Left cardiac atrium (tissue), 4 donors: Measurements from ENCODE around the gene ANLN. TPM values are rescaled to one million over a fixed set of nuclear protein-coding genes. Genes with fewer than 3 reads are reported as not detected.

ENCODE experiments used
- ATAC-seq, 2 donors: fragments of 200-7000 bp; cut with Tn5 transposase; one replicate each; pipeline ENCODE4 v1.9.1; 2020; ENCODE audit warnings: mild to moderate bottlenecking in 2 of 2, moderate library complexity in 2 of 2
- DNase-seq: peaks from one replicate; pipeline ENCODE4 v3.0.0-alpha.2; 2020
- intact Hi-C, 2 donors: fragments of 100-400 bp; cut with DNase I; formaldehyde crosslinking; loops; one replicate each; pipeline versions ENCODE4 v1.14.1 to v1.15.1; 2022 to 2023
- long read RNA-seq: library from polyadenylated mRNA; unstranded; transcript quantifications from one replicate; pipeline ENCODE4 v2.0.0, GENCODE V29; 2021
- total RNA-seq, 2 donors: library from RNA; stranded (reverse); fragmentation: NEBNext Ultra II Directional; extraction: Animal tissue kit (Norgen Biotek cat#: 25700); gene quantifications; one replicate each; pipeline ENCODE4 v1.2.1, GENCODE V29; 2021
- donor health status: DM: no; HTN: yes; CAD: no.
- donor health status: DM: no; HTN: yes; CAD: no; lungs with severe emphysema.
- donor health status: DM: yes; HTN: yes; CAD: no.
- donor health status: Dilated cardiomyopathy.

ANLN gene, protein sequence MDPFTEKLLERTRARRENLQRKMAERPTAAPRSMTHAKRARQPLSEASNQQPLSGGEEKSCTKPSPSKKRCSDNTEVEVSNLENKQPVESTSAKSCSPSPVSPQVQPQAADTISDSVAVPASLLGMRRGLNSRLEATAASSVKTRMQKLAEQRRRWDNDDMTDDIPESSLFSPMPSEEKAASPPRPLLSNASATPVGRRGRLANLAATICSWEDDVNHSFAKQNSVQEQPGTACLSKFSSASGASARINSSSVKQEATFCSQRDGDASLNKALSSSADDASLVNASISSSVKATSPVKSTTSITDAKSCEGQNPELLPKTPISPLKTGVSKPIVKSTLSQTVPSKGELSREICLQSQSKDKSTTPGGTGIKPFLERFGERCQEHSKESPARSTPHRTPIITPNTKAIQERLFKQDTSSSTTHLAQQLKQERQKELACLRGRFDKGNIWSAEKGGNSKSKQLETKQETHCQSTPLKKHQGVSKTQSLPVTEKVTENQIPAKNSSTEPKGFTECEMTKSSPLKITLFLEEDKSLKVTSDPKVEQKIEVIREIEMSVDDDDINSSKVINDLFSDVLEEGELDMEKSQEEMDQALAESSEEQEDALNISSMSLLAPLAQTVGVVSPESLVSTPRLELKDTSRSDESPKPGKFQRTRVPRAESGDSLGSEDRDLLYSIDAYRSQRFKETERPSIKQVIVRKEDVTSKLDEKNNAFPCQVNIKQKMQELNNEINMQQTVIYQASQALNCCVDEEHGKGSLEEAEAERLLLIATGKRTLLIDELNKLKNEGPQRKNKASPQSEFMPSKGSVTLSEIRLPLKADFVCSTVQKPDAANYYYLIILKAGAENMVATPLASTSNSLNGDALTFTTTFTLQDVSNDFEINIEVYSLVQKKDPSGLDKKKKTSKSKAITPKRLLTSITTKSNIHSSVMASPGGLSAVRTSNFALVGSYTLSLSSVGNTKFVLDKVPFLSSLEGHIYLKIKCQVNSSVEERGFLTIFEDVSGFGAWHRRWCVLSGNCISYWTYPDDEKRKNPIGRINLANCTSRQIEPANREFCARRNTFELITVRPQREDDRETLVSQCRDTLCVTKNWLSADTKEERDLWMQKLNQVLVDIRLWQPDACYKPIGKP
- 1 to 10 TPM; 1.8 to 3.8 TPM for total RNA-seq
- long read RNA-seq: 0 reads

DNA sequence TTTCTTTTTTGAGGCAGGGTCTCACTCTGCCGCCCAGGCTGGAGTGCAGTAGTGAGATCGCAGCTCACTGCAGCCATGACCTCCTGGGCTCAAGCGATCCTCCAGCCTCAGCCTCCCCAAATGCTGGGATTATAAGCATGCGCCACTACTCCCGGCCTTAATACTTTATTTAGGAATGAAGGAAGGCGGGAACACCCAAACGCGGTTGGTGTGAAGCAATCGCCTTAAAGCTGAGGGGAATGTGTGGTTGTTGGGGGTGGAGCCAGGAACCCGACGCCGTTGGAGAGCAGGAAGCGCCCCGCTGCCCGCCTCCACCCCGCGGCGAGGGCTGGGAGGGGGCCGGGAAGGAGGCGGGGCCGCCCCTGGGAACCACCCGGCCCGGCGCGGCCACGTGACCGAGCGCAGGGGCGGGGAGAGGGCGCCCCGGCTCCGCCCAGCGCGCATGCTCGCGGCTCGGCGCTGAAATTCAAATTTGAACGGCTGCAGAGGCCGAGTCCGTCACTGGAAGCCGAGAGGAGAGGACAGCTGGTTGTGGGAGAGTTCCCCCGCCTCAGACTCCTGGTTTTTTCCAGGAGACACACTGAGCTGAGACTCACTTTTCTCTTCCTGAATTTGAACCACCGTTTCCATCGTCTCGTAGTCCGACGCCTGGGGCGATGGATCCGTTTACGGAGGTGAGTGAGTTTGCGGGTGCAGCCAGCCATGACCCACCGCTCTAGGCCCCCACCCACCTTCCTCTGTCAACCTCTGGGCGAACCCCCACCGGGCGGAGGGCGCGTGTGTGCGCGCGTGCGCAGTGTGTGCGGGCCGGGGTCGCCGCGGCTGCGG lies at the start of gene ANLN:
ANLN (plus strand) TSS at position 492 of the 828 bp plus-strand sequence; CDS start at position 657, 165 bp downstream.
- DNase-seq: peak; percentile 94
- ATAC-seq: peak; percentile 99 to 100
- intact Hi-C loops: no loop called here

DNA sequence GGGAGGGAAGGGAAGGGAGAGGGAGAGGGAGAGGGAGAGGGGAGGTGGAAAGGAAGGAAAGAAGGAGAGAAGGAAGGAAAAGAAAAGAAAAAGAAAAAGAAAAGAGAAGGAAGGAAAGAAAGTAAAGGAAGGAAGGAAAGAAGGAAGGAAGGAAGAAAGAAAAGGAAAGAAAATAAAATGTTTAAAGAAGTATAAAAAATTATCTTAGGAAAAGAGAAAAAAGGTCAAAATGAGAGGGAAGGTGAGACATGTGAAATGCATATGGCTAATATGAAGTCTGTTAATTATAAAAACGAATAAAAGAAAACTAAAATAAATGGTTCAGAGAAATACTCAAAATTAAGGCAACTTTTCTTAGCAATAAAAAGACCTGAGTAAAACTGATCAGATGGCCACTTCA lies 46.1 kb upstream of the ANLN start:
- ATAC-seq: no peak
- no peak for DNase-seq
- intact Hi-C loops: no loop called here

- ATAC-seq: no peak
- intact Hi-C loops: no loop called here
- DNase-seq: no peak
These were observed 45.0 kb upstream of the ANLN start for GRCh38 chr7:36344622-36345021.

DNA sequence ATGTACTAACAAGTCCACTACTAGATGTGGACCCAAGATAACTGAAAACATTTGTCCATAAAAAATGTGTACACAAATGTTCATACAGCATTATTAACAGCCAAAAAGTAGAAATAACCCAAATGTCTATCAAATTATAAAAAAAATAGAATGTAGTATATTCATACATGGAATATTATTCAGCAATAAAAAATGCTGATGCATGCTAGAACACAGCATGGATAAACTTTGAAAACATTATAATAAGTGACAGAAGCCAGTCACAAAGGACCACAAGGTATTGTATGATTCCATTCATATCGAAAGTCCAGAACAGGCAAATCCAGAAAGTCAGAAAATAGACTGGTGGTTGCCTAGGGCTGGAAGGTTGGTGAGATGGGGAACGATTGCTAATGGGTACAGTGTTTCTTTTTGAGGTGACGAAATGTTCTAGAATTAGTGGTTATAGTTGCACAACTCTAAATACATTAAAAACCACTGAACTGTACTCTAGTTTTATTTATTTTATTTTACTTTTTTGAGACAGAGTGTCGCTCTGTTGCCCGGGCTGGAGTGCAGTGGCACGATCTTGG lies 43.3 kb upstream of the ANLN start:
- ATAC-seq: no peak
- intact Hi-C loops: no loop called here

DNA sequence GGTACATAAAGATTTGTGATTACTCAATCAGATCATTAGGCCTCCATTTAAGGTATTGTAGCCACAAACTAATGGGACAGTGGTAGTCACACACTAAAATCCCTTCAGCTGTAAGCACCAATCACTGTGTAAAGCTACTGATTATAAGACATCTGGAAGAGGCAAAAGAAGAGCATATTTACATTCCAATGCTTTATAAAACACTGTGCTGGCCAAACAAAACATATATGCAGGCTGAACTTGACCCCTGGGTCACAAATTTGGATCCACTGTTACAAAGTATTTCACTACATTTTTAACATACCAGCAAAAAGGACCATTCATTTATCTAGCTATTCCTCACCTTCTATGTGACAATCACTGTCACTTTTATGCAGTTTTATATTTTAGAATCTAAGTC lies 41.4 kb upstream of the ANLN start:
- intact Hi-C loops: no loop called here
- ATAC-seq (no peak), DNase-seq (no peak)

More for the DNA sequence above, 43.3 kb upstream of the ANLN start:
- no peak for DNase-seq

GRCh38 chr7:36348771-36349170 lies 40.9 kb upstream of the ANLN start:
- ATAC-seq (no peak), DNase-seq (no peak)

GRCh38 chr7:36349626-36350025 lies 40.0 kb upstream of the ANLN start:
- no peak for DNase-seq
- ATAC-seq: no peak
- intact Hi-C loops: no loop called here

More at GRCh38 chr7:36348771-36349170, 40.9 kb upstream of the ANLN start:
- intact Hi-C loops: no loop called here

GRCh38 chr7:36355490-36355889 lies 34.2 kb upstream of the ANLN start:
- intact Hi-C loops: no loop called here
- ATAC-seq (no peak), DNase-seq (no peak)

DNA sequence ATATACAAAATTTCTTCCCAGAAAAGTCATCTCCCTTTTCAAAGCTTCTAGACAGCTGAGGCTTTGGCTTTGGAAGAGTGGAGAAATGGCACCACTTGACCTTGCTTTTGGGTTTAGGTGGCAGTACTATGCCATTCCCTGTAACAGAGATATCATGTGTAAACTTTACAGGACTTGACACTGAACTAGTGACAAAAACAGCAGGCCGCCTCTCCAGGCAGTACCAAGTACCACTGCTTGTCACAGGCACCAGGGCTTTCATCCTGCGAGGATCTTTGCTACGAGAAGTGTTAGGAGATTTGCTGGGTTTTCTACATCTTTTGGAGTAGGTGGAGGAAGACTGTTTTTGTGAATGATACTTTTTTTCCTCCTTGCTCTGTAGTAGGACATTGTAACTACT lies 32.6 kb upstream of the ANLN start:
- DNase-seq (no peak), ATAC-seq (peak in 1 of 2 donors; percentile 38)
- intact Hi-C loops: no loop called here

GRCh38 chr7:36358589-36358988 lies 31.1 kb upstream of the ANLN start:
- ATAC-seq (no peak), DNase-seq (no peak)
- intact Hi-C loops: no loop called here

GRCh38 chr7:36360244-36360643 lies 29.4 kb upstream of the ANLN start:
- intact Hi-C loops: no loop called here
- ATAC-seq (no peak), DNase-seq (no peak)

GRCh38 chr7:36361227-36361626 lies 28.4 kb upstream of the ANLN start:
- intact Hi-C loops: no loop called here
- no peak for DNase-seq
- ATAC-seq: no peak

- DNase-seq (no peak), ATAC-seq (no peak)
- intact Hi-C loops: no loop called here
These were observed 26.1 kb upstream of the ANLN start for GRCh38 chr7:36363515-36363914.

DNA sequence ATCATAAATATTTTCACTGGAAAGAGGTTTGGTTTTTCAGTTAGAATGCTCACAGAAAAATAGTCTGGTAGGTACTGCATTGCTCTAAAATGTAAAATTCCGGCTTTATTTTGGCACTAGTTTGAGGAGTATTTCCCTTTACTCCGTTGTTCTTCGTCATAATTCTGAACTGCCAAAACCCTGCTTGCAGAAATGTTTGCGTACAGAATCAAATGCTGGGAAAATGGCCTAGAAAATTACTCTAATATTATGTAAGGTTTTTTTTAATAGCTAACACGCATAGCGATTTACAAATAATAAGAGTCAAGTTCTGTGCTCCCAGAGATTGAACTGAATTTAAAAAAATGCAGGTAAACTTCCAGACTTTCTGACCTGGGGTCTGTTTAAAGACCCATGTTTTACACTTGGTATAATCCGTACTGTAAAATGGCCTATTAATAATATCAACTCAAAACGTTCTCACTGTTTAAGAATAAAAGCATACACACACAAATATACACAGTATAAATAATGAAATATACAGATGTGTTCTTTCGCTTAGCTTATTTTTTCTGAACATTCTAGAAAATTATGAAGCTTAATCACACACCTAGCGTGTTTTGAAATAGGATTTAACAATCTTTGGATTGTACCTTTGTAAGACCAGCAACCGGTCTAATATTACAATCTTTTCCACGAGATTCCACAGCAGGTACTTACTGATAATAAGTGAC lies 23.5 kb upstream of the ANLN start:
- no peak for ATAC-seq
- no peak for DNase-seq
- intact Hi-C loops: no loop called here

GRCh38 chr7:36366718-36367560 lies 22.7 kb upstream of the ANLN start:
- intact Hi-C loops: no loop called here
- DNase-seq (peak; percentile 91), ATAC-seq (peak; percentile 99)

- intact Hi-C loops: no loop called here
- ATAC-seq (peak in 1 of 2 donors; percentile 62), DNase-seq (no peak)
These were observed 22.0 kb upstream of the ANLN start for GRCh38 chr7:36367561-36368077.

DNA sequence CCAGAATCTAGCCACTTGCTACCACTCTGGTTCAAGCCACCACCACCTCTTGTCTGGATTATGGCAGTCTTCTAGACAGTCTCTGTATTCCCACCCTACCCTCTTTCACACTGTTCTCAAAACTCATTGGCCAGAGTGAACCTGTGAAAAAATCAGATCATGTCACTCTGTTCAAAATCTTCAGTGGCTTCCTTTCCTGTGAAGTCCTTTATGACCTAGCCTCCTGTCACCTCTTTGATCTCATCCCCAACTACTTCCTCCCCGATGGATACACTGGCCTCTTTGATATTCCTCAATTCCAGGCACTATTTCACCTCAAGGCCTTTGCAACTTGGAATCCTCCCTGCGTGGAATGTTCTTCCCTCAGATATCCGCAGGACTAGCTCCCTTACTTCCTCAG lies 21.2 kb upstream of the ANLN start:
- intact Hi-C loops: no loop called here
- no peak for ATAC-seq
- DNase-seq: no peak
